Measurements from ENCODE around the gene CENPN. TPM values are rescaled to one million over a fixed set of nuclear protein-coding genes. Genes with fewer than 3 reads are reported as not detected.

The CENPN gene
- total RNA-seq, 4 donors from 2014 or later = 0.47 to 88.3 (median 3.5) TPM

GRCh38 chr16:81081014-81081413 is 74.0 kb downstream of the CENPN start:
- Histone ChIP-seq H3K36me3 (peaks cover 0 to 5% (median 0%) of the 10 kb centered on the region in 3 donors), H3K4me3 (no peak overlapping the region), H3K4me1 (peaks cover 0 to 3% (median 0%) of the 10 kb centered on the region in 4 donors), H3K27ac (no peak overlapping the region), H3K27me3 (no peaks in the 10 kb centered on the region), H3K9me3 (no peaks in the 10 kb centered on the region)
- TF ChIP-seq POLR2A (IDR thresholded peaks at IDR 0.05) (no peak), CTCF (IDR thresholded peaks at IDR 0.05) (no peak)
- no peak for DNase-seq

Small RNA genes lying within 50 kb of the gene (small RNA-seq; reads per million reads assigned to genes)
- 0 reads per million in 2 donors for gene AC092718.3

Other genes starting within 250 kb of the CENPN start
- gene CDYL2, start 202.6 kb upstream of the CENPN start, total RNA-seq = 10 to 100 TPM in 2 of 4 donors, 1 to 10 TPM in 2; 7.4 to 18.6 (median 9.4) TPM
- 10 to 100 TPM; 14.0 to 54.5 (median 34.3) TPM for gene CMC2, start 329 bp upstream of the CENPN start, total RNA-seq
- 10 to 100 TPM; 25.6 to 37.0 (median 32.6) TPM for gene ATMIN, start 28.6 kb downstream of the CENPN start, total RNA-seq
- 1 to 10 TPM in 2 of 4 donors, under 1 TPM in 1, not detected in 1; 0.70 to 3.2 (median 1.6) TPM for gene C16orf46, start 70.0 kb downstream of the CENPN start, total RNA-seq
- gene GCSH, start 89.2 kb downstream of the CENPN start, total RNA-seq = 10 to 100 TPM in 1 of 4 donors, 1 to 10 TPM in 3; 2.7 to 23.1 (median 5.0) TPM
- 10 to 100 TPM in 2 of 4 donors, 1 to 10 TPM in 2; 7.9 to 16.0 (median 12.3) TPM for gene BCO1, start 231.5 kb downstream of the CENPN start, total RNA-seq